NCI-H524 treated with DMSO at 0.1 percent for 48 hours (cell line): Measurements from ENCODE around the gene SLC13A2.

Experiments
- DNase-seq: peaks from one replicate; lab custom pipeline; 2025; lab: John Stamatoyannopoulos, UW

The SLC13A2 gene

GRCh38 chr17:28493460-28493859 lies 20.0 kb downstream of the SLC13A2 start:
- no peak for DNase-seq

- peak; percentile 35 for DNase-seq
These were observed 21.2 kb downstream of the SLC13A2 start for GRCh38 chr17:28494445-28495188.

- DNase-seq: no peak
These were observed 22.2 kb downstream of the SLC13A2 start for GRCh38 chr17:28495635-28496034.

- no peak for DNase-seq
These were observed 24.5 kb downstream of the SLC13A2 start for GRCh38 chr17:28497931-28498330.

DNA sequence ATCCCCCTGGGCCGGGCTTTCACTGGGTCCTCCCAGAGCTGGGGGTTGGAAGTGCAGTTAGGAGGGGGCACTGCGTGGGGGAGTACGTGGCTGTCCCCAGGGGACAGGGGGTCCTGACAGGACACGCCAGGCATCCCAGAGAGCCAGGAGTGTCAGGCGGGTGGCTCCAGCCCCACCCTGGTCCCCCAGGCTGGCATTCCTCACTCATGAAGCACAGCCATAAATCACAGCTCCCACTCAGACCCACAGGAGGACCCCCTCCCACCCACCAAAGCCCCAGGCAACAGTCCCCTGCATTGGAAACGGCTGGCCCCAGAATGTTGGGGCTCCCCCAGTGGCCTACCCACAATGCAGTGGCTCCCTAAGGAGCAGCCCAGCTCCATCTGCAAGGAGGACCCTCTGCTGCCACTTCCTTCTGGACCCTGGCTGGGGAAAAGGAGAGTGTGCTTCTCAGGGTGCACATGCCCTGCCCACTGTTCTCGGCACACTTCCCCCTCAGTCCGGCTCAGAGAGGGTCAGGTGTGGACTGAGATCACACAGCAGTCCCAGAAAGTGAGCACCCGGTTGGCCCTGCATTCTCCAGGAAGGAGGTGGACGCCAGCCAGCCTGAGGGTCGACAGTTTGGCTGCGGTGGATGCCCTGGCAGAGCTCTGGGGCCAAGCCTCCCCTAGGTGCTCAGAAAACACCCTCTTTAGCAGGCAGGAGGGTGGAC lies 25.4 kb downstream of the SLC13A2 start:
- no peak for DNase-seq

- no peak for DNase-seq
These were observed 25.9 kb downstream of the SLC13A2 start for GRCh38 chr17:28499364-28499664.

- DNase-seq: no peak
These were observed 26.4 kb downstream of the SLC13A2 start for GRCh38 chr17:28499684-28500357.

GRCh38 chr17:28500712-28501379 lies 27.4 kb downstream of the SLC13A2 start:
- DNase-seq: peak; percentile 99

DNA sequence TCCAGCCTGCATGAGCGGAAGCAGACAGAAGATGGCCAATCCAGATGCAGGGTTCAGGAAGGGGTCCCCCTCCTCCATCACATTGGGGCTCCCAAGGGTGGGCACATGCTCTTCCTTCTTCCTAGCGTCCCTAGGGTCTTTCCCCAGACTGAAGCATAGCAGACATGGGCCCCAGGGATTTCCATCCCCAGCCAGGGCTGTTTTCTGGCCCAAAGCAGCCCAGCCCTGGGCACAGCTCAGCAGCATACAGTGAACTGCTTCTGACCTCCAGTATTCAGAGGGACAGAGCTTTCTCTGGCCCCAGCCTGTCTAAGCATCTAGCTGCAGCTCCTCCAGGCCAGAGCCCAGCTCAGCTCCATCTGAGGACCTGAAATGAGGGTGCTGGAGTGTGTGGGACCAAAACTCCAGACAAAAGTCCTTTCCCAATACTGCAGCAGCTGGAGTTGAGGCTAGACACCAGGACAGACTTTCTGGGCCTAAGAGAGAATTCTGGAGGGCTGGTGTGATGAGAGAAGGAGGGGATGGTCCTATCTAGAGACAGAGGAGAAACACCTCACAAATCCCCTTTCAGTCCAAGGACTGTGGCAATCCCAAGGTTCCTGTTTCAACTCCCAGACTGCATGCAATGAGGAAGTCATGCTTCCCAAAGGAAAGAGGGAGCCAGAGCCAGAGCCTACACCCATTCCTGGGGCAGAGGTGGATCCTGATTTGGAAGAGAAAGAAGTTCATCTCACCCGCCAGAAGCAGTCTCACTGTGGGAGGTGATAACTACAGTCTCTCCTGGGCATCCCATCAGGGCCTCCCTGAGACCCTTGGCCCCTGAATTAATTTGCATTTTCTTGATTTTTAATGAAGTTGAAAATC lies 28.2 kb downstream of the SLC13A2 start:
- DNase-seq: no peak

DNA sequence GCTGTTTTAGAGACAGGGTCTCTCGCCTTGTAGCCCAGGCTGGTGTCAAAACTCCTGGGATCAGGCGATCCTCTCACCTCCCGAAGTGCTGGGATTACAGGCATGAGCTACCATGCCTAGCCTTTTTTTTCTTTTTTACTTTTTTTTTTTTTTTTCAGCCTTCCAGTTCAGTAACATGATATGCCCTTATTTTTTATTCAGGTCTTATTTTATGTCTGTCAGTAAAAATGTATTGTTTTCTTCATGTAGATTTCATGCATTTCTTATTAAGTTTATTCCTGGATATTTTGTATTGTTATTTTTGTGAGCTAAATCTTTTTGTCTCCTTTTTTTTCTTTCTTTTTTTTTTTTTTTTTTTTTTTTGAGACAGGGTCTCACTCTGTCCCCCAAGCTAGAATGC lies 30.0 kb downstream of the SLC13A2 start:
- no peak for DNase-seq

GRCh38 chr17:28505986-28506665 lies 32.7 kb downstream of the SLC13A2 start, which contains the start of gene FOXN1:
Gene FOXN1, plus strand, starts transcription at chr17:28506348. Its CDS starts 17,622 bp downstream, at chr17:28523970.
- no peak for DNase-seq

- no peak for DNase-seq
These were observed 33.5 kb downstream of the SLC13A2 start for GRCh38 chr17:28506763-28507487.

- no peak for DNase-seq
These were observed 34.2 kb downstream of the SLC13A2 start for GRCh38 chr17:28507567-28508203.

DNA sequence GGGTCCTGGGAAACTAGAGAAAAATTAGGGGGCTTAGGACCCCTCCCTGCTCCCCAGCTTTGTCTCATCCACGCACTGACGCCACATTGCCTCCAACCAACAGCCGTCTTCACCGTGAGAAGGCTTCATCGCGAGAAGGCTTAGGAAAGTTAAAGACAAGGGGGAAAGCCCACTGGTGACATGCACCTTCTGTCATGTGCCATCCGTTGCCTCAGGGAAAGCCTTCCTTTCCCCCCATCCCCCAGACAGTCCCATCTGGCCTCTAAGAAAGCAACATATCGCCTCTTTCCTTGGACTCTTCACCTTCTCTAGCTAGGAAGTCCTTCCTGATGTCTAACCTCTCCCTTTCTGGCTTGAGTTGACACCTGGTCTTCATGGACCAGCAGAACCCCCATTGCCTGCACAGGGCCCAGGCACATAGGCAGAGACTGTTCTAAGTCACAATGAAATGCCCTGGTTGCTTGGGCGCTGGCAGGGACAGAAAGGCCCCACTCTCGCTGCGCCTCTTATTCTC lies 34.8 kb downstream of the SLC13A2 start:
- DNase-seq: peak; percentile 79

- DNase-seq: no peak
These were observed 36.3 kb downstream of the SLC13A2 start for GRCh38 chr17:28509789-28510188.

DNA sequence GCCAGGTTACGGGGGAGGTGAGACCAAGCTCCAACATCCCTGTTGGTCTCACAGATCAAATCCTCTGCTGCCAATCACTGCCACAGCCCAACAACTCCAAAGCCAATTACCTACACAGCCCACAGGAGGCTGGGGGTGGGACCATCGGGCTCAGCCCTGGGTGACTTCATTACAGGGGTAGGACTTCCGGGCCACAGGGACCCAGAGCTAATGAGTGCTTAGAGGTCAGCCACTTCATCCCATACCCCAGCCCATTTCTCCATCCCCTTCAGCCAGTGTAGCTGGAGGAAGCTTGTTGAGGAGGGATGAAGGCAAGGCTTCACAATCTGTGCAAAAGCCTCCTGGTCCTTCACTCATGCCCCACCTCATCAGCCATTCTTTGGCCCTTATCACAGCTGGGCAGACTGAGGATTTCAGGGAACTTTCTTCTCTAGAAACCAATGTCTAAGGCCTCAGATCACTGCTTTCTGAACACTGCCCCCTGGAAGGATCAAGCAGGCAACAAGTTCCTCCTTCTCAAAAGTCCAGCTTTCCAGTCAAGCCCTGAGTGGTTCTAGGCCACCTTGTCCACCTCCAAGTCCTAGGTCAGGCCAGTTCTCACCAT lies 38.5 kb downstream of the SLC13A2 start:
- peak; percentile 87 for DNase-seq

DNA sequence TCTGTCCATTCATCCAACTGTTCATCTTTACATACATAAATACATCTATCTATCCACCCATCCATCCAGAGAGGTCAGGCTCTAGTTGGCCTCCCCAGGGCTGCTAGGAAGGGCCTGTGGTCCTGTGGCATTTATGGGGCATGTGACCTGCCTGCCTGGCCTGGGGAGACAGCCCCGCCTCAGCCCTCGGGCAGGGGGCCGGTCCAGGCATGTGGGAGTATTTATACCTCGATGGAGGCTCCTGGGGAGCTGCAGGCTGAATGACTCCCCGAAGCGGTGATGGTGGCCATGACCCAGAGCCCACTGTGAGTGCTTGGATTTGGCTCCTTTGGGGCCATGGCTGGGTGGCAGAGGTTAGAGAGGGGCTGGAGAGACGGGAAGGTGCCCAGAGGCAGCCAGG lies 40.0 kb downstream of the SLC13A2 start:
- no peak for DNase-seq

DNA sequence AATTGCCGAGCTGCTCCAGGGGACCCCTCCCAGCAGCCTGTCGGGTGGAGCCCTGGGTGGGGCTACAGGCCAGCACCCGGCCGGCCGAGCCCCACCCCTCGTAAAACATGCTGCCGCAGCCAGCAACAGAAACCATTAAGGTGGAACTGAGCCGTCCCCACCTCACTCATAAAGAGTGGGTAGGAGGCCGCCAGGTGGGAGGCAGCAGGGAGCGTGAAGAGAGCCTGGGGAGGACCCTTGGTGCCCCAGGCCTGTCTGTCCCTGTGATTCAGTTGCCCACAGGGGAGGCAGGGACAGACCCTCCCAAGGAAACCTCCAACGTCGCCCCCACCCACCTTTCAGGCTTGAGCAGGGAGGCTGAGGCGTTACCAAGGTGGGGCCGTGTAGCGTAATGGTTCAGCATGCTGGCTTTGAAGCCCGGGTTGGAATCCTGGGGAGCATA lies 41.1 kb downstream of the SLC13A2 start:
- no peak for DNase-seq

DNA sequence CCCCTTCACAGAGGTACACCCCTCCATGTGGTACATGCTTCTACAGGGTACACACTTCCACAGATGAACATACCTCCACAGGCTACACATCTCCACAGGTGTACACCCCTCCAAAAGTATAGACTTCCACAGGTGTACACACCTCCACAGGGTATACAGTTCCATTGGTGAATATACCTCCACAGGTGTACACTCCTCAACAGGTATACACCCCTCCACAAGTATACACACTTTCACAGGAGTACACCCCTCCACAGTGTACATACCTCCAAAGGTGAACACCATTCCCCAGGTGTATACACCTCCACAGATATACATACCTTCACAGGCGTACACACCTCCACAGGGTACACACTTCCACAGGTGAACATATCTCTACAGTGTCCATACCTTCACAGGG lies 42.1 kb downstream of the SLC13A2 start:
- no peak for DNase-seq
